Mesenchymal stem cell (in vitro differentiated cells and primary cell): ENCODE measurements around the gene OLFM3.

Experiments
- DNase-seq: peaks from one replicate; pipeline ENCODE4 v3.0.0-alpha.2; 2013
- H2AFZ ChIP-seq: one replicate; pipeline ENCODE4 v1.6.1; 2013; ENCODE audit warnings: low read depth, mild to moderate bottlenecking, control low read depth, inconsistent platforms, low read length, moderate library complexity
- H2AK5ac ChIP-seq: 2 replicates; pipeline ENCODE4 v1.6.1; 2013; ENCODE audit warnings: low read length, moderate library complexity, mild to moderate bottlenecking, inconsistent platforms; ENCODE audit not compliant: severe bottlenecking
- H2BK120ac ChIP-seq: one replicate; pipeline ENCODE4 v1.6.1; 2013; ENCODE audit warnings: low read depth, mild to moderate bottlenecking, inconsistent platforms, low read length, moderate library complexity
- H2BK12ac ChIP-seq, 2 experiments: one replicate each; pipeline ENCODE4 v1.6.1; 2013; ENCODE audit warnings: inconsistent platforms in 2 of 2, low read length in 2 of 2, mild to moderate bottlenecking in 2 of 2, moderate library complexity in 2 of 2, control low read depth in 1 of 2
- H2BK15ac ChIP-seq: one replicate; pipeline ENCODE4 v1.6.1; 2013; ENCODE audit warnings: mild to moderate bottlenecking, low read depth, inconsistent platforms; ENCODE audit not compliant: poor library complexity, severe bottlenecking
- H2BK5ac ChIP-seq: 2 replicates; pipeline ENCODE4 v1.6.1; 2013; ENCODE audit warnings: low read depth, mild to moderate bottlenecking, low read length, control low read depth, inconsistent platforms; ENCODE audit not compliant: poor library complexity, severe bottlenecking
- H3K14ac ChIP-seq, 2 experiments: one replicate each; pipeline ENCODE4 v1.6.1; 2013; ENCODE audit warnings: inconsistent platforms in 2 of 2, low read length in 2 of 2, control low read depth in 1 of 2, mild to moderate bottlenecking in 1 of 2, moderate library complexity in 1 of 2
- H3K18ac ChIP-seq, 2 experiments: one replicate each; pipeline ENCODE4 v1.6.1; 2013; ENCODE audit warnings: inconsistent platforms in 2 of 2, low read length in 2 of 2, control low read depth in 1 of 2, low read depth in 1 of 2, mild to moderate bottlenecking in 1 of 2
- H3K23ac ChIP-seq, 2 experiments: one replicate each; pipeline ENCODE4 v1.6.1; 2013; ENCODE audit warnings: inconsistent platforms in 2 of 2, low read length in 2 of 2, mild to moderate bottlenecking in 2 of 2, moderate library complexity in 2 of 2, control low read depth in 1 of 2
- H3K27ac ChIP-seq: 2 replicates; pipeline ENCODE4 v1.5.1; 2013; ENCODE audit warnings: mild to moderate bottlenecking, moderate library complexity, low read length, control low read depth, inconsistent platforms; ENCODE audit not compliant: poor library complexity, severe bottlenecking
- H3K27me3 ChIP-seq, 2 experiments: 2 replicates each; pipeline versions ENCODE4 v1.6.1 to v1.7.0; 2013; ENCODE audit warnings: low read length in 2 of 2, mild to moderate bottlenecking in 2 of 2, moderate library complexity in 2 of 2, control low read depth in 1 of 2, inconsistent platforms in 1 of 2; ENCODE audit not compliant: control insufficient read depth in 1 of 2, insufficient read depth in 1 of 2
- H3K36me3 ChIP-seq, 2 experiments: 2 replicates each; pipeline versions ENCODE4 v1.6.1 to v1.7.0; 2013; ENCODE audit warnings: low read length in 2 of 2, control low read depth in 1 of 2, inconsistent platforms in 1 of 2, low read depth in 1 of 2, mild to moderate bottlenecking in 1 of 2; ENCODE audit not compliant: insufficient read depth in 2 of 2, control insufficient read depth in 1 of 2
- H3K4ac ChIP-seq, 2 experiments: one replicate each; pipeline ENCODE4 v1.6.1; 2013; ENCODE audit warnings: inconsistent platforms in 2 of 2, low read length in 2 of 2, mild to moderate bottlenecking in 2 of 2, moderate library complexity in 2 of 2, control low read depth in 1 of 2, low read depth in 1 of 2
- H3K4me1 ChIP-seq: 2 replicates; pipeline ENCODE4 v1.6.1; 2013; ENCODE audit warnings: low read depth, low read length, control low read depth; ENCODE audit not compliant: control insufficient read depth, insufficient read depth
- H3K4me2 ChIP-seq: 2 replicates; pipeline ENCODE4 v1.6.1; 2013; ENCODE audit warnings: low read length, mild to moderate bottlenecking, inconsistent platforms; ENCODE audit not compliant: poor library complexity, severe bottlenecking
- H3K4me3 ChIP-seq, 2 experiments: 2 replicates each; pipeline versions ENCODE4 v1.5.1 to v1.7.0; 2013; ENCODE audit warnings: low read length in 2 of 2, mild to moderate bottlenecking in 2 of 2, control low read depth in 1 of 2, low read depth in 1 of 2; ENCODE audit not compliant: insufficient read depth in 1 of 2
- H3K79me1 ChIP-seq: replicated peaks from 2 replicates; pipeline ENCODE4 v1.6.1; 2013; ENCODE audit warnings: mild to moderate bottlenecking, control low read depth, low read length, inconsistent platforms; ENCODE audit not compliant: poor library complexity, severe bottlenecking
- H3K9ac ChIP-seq: 2 replicates; pipeline ENCODE4 v1.7.0; 2013; ENCODE audit warnings: mild to moderate bottlenecking, low read length, moderate library complexity
- H3K9me3 ChIP-seq: 2 replicates; pipeline ENCODE4 v1.7.0; 2013; ENCODE audit warnings: mild to moderate bottlenecking, low read length; ENCODE audit not compliant: control insufficient read depth
- H4K8ac ChIP-seq: one replicate; pipeline ENCODE4 v1.6.1; 2013; ENCODE audit warnings: inconsistent platforms, mild to moderate bottlenecking, low read length, moderate library complexity
- H4K91ac ChIP-seq: one replicate; pipeline ENCODE4 v1.6.1; 2013; ENCODE audit warnings: mild to moderate bottlenecking, low read length, inconsistent platforms
- WGBS: methylation state at CpG from one replicate; pipeline ENCODE4 v1.1.7; 2013; ENCODE audit warnings: mixed read lengths; 5-methylcytosine and 5-hydroxymethylcytosine counted together

OLFM3 gene

GRCh38 chr1:101914473-101915242, 82.1 kb downstream of the OLFM3 start:
- H4K91ac ChIP-seq = no peak overlapping the region
- no peak overlapping the region for H3K4me2 ChIP-seq
- no peak for DNase-seq
- no peaks in the 10 kb centered on the region for H3K9me3 ChIP-seq
- H2BK12ac ChIP-seq = no peak overlapping the region
- H3K79me1 ChIP-seq = no peaks in the 10 kb centered on the region
- H2BK120ac ChIP-seq = no peak overlapping the region
- H3K18ac ChIP-seq = no peak overlapping the region
- no peak overlapping the region for H2BK5ac ChIP-seq
- 87% methylated on average over 1 of the region's 4 CpGs for WGBS
- no peaks in the 10 kb centered on the region for H3K27me3 ChIP-seq
- no peak overlapping the region for H2AFZ ChIP-seq
- no peaks in the 10 kb centered on the region for H3K36me3 ChIP-seq
- no peak overlapping the region for H3K23ac ChIP-seq
- no peak overlapping the region for H2BK15ac ChIP-seq
- H3K4me3 ChIP-seq = no peak overlapping the region
- H3K27ac ChIP-seq = no peak overlapping the region
- H2AK5ac ChIP-seq = no peak overlapping the region
- H3K4ac ChIP-seq = no peak overlapping the region
- H3K4me1 ChIP-seq = no peaks in the 10 kb centered on the region
- H4K8ac ChIP-seq = no peak overlapping the region
- no peak overlapping the region for H3K9ac ChIP-seq
- H3K14ac ChIP-seq = no peak overlapping the region

GRCh38 chr1:101911894-101912293, 84.8 kb downstream of the OLFM3 start:
- no peaks in the 10 kb centered on the region for H3K4me1 ChIP-seq
- H4K8ac ChIP-seq = no peak overlapping the region
- no peaks in the 10 kb centered on the region for H3K27me3 ChIP-seq
- no peaks in the 10 kb centered on the region for H3K36me3 ChIP-seq
- 100% methylated on average over 5 of the region's 5 CpGs for WGBS
- H3K23ac ChIP-seq = no peak overlapping the region
- H2BK120ac ChIP-seq = no peak overlapping the region
- H3K27ac ChIP-seq = no peak overlapping the region
- no peak overlapping the region for H3K9ac ChIP-seq
- H3K4me2 ChIP-seq = no peak overlapping the region
- no peak overlapping the region for H2BK12ac ChIP-seq
- no peak overlapping the region for H3K14ac ChIP-seq
- H2AFZ ChIP-seq = no peak overlapping the region
- no peak overlapping the region for H3K4ac ChIP-seq
- no peak for DNase-seq
- no peak overlapping the region for H4K91ac ChIP-seq
- H3K18ac ChIP-seq = no peak overlapping the region
- no peaks in the 10 kb centered on the region for H3K9me3 ChIP-seq
- H2BK5ac ChIP-seq = no peak overlapping the region
- no peak overlapping the region for H2AK5ac ChIP-seq
- no peaks in the 10 kb centered on the region for H3K79me1 ChIP-seq
- no peak overlapping the region for H2BK15ac ChIP-seq
- no peak overlapping the region for H3K4me3 ChIP-seq

- no peaks in the 10 kb centered on the region for H3K9me3 ChIP-seq
- DNase-seq = no peak
- H3K9ac ChIP-seq = no peak overlapping the region
- no peaks in the 10 kb centered on the region for H3K36me3 ChIP-seq
- no peak overlapping the region for H2BK15ac ChIP-seq
- no peak overlapping the region for H3K14ac ChIP-seq
- no peak overlapping the region for H3K4me2 ChIP-seq
- H2BK120ac ChIP-seq = no peak overlapping the region
- no peak overlapping the region for H3K27ac ChIP-seq
- no peaks in the 10 kb centered on the region for H3K4me1 ChIP-seq
- H2AK5ac ChIP-seq = no peak overlapping the region
- no peak overlapping the region for H3K23ac ChIP-seq
- H4K91ac ChIP-seq = no peak overlapping the region
- no peak overlapping the region for H3K18ac ChIP-seq
- H2AFZ ChIP-seq = no peak overlapping the region
- H2BK12ac ChIP-seq = no peak overlapping the region
- no peaks in the 10 kb centered on the region for H3K79me1 ChIP-seq
- no peak overlapping the region for H3K4me3 ChIP-seq
- H3K4ac ChIP-seq = no peak overlapping the region
- no peak overlapping the region for H4K8ac ChIP-seq
- H2BK5ac ChIP-seq = no peak overlapping the region
- no peaks in the 10 kb centered on the region for H3K27me3 ChIP-seq
Measured at GRCh38 chr1:101908980-101909379, 87.7 kb downstream of the OLFM3 start.

GRCh38 chr1:101907264-101907663, 89.5 kb downstream of the OLFM3 start:
- H2BK120ac ChIP-seq = no peak overlapping the region
- no peak for DNase-seq
- H2AK5ac ChIP-seq = no peak overlapping the region
- no peak overlapping the region for H3K4me2 ChIP-seq
- H2BK15ac ChIP-seq = no peak overlapping the region
- no peaks in the 10 kb centered on the region for H3K36me3 ChIP-seq
- no peak overlapping the region for H2BK5ac ChIP-seq
- H3K79me1 ChIP-seq = no peaks in the 10 kb centered on the region
- 33% methylated on average over 1 of the region's 2 CpGs for WGBS
- H3K14ac ChIP-seq = no peak overlapping the region
- no peaks in the 10 kb centered on the region for H3K4me1 ChIP-seq
- H2BK12ac ChIP-seq = no peak overlapping the region
- no peak overlapping the region for H4K91ac ChIP-seq
- H3K9ac ChIP-seq = no peak overlapping the region
- H3K4ac ChIP-seq = no peak overlapping the region
- no peak overlapping the region for H3K18ac ChIP-seq
- no peak overlapping the region for H3K4me3 ChIP-seq
- no peak overlapping the region for H4K8ac ChIP-seq
- no peaks in the 10 kb centered on the region for H3K9me3 ChIP-seq
- no peaks in the 10 kb centered on the region for H3K27me3 ChIP-seq
- H3K27ac ChIP-seq = no peak overlapping the region
- H3K23ac ChIP-seq = no peak overlapping the region
- no peak overlapping the region for H2AFZ ChIP-seq
